GM18507 (cell line): ENCODE results near the gene TNNT1.

ENCODE experiments used
- DNase-seq: peaks from one replicate; pipeline ENCODE4 v3.0.0; 2011; ENCODE audit warnings: low read depth; ENCODE audit not compliant: insufficient read length; ENCODE audit errors: extremely low spot score
- FAIRE-seq: peaks from 2 replicates; lab custom pipeline; 2011; peaks lifted over from hg19 to GRCh38; lab: Jason Lieb, UNC

The TNNT1 gene

DNA sequence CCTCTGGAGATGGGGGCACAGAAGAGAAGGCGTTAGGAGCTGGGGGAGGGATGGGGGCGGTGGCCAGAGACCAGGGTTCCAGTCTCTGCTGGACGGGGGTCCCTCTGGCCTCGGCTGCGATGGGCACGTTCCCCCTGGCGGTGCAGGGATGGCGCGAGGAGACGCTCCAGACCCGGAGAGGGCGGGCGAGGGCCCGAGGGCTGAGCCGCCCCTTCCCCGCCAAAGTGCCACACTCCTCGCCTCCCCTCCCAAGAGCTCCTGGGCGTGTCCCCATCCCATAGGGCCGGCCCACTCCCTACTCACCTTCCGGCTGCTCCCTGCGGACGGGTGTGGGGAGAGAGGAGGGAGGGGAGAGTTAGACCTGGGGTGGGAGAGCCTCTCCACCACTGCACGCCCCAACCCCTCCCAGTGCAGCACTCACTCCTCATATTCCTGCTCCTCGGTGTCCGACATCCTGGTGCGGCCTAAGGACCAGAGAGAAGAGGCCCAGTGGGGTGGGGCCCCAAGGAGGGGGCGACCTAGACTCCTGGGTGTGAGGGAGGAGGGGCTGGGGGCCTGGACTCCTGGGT lies 2.2 kb downstream of the TNNT1 start:
- DNase-seq (no peak), FAIRE-seq (no peak)

DNA sequence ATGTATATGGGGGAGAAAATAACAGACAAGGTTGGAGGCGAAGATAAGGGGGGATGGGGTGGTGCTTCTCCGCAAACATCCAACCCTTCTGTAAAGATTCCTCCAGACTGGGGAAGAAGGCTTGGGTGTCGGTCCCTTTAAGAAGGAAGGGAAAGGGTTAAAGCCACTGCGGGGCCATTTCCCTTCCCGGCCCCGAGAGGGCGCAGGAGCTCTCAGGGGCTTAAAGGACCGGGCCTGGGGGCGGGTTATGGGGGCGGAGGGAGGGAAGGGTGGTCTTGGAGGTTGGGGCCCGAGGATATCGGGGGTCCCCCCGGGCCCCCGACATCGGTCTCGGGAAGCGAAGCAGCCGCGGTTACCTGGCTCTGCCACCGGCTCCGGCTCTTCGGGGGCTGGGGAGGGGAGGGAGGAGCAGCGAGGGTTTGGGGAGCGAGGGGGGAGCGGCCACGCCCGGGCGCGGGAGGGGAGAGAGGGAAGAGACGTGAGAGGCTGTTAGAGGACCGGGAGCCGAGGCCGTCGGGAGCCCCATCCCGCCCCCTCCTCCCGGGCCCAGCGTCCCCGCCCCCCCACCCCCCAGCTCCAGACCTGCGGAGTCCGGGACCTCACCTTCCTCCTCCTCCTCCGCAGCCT lies 2.8 kb downstream of the TNNT1 start:
- no peak for FAIRE-seq
- DNase-seq: no peak

DNA sequence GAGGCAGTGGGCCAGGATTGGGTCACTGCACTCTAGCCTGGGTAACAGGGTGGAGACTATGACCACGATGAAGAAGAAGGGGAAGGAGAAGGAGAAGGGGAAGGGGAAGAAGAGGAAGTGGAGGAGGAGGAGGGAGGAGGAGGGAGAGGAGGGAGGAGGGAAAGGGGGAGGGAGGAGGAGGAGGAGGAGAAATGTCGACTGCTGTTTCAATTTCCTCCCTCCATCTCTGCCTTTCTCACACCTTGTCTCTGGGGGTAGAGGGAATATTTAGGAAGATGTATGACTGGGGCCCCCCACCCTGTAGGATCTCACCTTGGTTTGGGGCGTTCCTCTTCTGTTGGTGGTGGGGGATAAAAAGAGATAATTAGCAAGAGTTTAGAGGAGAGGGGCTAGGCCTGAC lies 3.8 kb downstream of the TNNT1 start:
- FAIRE-seq: no peak
- DNase-seq: no peak

DNA sequence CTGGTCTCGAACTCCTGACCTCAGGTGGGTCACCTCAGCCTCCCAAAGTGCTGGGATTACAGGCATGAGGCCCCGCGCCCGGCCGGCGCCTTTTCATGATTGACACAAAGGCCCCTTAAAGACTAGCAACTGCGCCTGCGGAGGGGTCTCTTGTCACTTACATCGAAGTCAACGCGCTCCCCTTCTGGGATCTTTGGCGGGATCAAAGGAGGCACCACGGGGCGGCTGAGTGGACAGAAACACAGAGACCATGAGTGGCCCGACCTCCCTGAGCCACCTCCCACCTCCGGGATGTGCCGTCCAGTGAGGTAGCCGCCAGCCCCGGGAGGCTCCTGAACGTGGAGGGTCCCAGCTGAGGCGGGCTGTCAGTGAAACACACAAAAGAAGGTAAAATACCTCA lies 7.3 kb downstream of the TNNT1 start:
- FAIRE-seq (no peak), DNase-seq (no peak)

DNA sequence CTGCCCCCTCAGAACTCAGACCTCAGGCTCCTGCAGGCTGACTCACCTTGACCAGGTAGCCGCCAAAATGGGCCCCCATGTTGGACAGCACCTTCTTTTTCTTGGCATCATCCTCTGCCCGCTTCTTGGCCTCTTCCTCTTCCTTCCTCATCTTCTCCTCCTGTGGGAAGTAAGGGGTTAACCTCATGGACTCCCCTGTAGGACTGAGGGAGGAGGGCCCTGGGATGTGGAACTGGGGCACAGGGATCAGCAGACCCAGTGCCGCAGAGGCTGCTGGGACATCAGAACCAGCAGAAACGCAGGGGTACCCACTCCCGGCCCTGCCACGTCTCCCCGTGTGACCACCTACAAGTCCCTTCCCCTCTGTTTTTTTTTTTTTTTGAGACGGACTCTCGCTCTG lies 11.1 kb downstream of the TNNT1 start:
- FAIRE-seq: no peak
- DNase-seq: no peak

DNA sequence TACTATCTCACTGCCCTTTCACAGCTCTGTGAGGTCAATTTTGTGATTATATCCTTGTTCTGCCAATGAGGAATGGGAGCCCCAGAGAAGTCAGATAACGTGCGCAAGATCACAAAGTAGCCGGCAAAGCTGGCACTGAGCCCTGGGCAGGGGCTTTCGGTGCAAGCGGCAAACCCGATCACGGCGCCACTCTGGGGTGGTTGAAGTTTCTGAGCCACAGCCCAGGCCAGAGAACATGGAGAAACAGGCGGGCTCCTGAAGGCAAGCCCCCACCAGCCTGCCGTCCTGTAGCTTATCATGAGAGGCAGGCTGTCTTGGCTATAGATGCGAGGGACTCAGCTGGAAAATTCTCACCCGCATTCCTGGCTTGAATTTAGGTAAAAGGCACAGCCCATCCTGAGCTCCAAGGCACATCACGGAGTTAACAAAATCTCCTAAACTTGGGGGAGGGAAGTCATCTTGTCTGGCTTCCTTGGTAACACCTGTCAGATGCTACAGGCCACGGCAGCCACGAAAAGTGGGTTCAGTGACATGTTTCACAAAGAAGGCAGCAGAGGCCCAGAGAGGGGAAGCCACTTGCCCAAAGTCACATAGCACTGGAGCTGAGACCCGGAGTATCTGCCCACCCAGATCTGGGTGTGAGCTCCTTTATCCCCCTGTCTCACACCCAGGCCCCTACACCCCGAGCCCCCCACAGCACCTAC lies 12.5 kb downstream of the TNNT1 start:
- no peak for DNase-seq
- FAIRE-seq: no peak

DNA sequence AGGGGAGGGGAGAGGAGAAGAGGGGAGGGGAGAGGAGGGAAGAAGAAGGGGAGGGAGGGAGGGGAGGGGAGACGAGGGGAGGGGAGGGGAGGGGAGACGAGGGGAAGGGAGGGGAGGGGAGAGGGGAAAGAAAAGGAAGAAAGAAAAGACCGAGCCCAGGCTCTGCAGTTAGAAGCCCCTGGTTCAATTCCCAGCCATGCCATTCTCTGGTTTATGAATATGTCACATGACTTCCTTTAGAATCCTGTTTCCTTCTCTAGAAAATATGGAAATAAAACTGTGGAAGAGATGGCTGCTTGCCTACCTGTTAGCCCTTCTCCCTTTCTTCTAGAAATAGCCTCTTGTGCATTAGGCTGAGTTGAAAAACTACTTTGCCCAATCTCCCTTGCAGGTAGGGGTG lies 14.3 kb downstream of the TNNT1 start:
- DNase-seq (no peak), FAIRE-seq (no peak)

DNA sequence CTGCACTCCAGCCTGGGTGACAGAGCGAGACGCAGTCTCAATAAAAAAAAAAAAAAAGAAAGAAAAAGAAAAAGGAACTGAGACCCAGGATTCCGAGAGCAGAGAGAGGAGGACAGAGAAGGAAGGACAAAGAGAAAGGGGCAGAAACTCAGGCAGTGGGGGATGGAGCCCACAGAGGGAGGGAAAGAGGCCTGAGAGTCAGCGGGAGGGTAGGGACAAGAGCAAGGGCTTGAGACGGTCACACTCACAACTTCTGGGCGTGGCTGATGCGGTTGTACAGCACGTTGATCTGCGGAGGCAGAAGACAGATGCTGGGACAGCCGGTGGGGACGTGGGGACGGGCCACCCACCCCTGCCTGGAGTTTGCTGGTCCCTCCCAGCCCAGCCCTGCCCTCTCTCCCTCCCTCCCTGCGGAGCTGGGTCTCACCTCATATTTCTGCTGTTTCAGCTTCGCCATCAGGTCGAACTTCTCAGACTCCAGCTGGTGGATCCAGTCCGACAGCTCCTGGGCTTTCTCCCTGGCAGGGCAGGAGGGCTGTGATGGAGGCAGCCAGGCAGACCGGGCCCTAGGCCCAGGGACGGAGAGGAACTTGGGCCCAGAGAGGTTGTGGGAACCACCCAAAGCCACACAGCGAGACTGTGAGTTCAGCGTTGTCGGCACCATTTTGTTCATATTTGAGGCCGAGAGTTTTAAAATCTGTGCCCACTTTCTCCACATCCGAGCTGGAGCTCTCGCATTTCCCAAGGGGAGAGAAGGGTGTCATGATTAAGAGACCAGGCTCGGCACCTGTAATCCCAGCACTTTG lies 15.2 kb downstream of the TNNT1 start:
- DNase-seq (peak; percentile 45), FAIRE-seq (peak; percentile 71)

DNA sequence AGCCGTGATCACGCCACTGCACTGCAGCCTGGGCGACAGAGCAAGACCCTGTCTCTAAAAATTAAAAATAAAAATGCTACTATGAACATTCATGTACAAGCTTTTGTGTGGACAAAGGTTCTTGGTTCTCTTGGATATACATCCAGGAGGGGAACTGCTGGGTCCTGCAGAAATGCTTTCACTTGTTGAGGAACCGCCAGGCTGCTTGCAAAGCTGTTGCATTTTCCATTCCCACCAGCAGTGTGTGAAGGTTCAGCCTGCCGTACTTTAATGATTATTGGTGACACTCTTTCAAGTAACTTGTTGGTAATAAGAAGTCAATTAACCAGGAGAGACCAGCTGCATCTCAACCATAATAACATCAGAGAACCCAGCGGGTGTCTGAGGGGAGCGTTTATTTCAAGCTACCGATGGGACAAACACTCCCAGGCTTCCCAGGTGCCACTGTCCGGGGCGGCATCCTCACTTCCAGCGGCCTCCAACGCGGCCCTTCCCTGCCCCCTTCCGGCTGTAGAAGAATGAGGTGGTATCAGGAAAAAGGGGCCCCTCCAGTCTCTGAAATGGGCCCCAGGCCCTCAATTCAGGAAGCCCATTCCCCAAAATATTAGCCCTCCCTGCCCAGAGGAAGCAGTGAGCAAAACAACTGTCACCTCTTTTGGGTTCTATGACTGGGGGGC lies 16.4 kb downstream of the TNNT1 start:
- no peak for FAIRE-seq
- no peak for DNase-seq

DNA sequence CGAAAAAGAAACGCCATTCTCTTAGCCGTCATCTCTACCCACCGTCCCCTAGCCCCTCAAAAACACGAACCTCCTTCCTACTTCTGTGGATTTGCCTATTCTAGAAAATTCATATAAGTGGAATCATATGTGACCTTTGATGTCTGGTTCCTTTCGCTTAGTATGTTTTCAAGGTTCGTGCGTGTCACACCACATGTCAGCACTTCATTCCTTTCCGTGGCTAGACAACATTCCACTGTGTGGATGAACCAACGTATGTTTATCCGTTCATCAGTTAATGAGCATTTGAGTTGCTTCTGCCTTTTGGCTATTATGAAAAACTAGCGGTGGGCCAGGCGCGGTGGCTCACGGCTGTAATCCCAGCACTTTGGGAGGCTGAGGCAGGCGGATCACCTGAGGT lies 17.6 kb downstream of the TNNT1 start:
- no peak for FAIRE-seq
- DNase-seq: no peak

DNA sequence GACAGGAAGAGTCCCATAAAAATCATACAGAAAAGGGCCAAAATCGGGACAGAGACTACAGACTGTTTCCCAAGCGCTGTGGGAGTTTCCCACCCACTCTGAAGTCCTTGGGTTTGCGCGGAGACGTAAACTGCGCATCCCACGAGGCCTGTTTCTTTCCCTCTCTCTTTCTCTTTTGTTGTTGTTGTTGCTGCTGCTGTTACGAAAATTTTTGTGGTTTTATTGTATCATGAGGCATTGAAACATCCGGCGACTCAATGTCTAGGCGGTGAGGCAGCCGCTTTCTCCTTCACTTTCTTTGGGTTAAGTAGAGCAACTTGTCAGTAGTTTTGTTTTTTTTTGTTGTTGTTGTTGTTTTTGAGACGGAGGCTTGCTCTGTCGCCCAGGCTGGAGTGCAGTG lies 30.0 kb downstream of the TNNT1 start:
- no peak for DNase-seq

DNA sequence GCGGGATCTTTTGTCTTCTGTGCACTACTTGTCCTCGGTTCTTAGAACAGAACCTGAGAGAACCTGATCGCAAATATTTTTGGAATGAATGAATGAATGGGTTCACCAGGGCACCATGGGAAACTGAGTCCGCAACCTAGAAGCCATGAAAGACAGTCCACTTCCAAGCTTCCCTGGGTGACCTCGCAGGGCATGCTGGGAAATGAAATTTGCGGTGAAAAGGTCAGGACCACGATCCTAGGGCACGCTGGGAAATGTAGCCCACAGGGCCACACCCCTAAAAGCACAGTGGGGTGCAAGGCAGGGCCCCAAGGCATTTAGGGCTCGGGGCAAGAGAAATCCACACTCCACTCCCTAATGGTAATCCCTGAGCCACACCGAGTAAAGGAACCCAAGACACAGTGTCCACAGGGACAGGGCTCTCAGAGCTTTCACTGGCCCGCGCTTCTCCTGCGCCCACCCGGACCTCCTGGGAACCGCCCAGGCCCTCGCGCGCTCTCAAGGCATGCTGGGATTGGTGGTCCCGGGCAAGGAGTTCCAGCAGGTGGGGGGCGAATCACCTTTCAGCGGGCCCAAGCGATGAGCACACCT lies 30.5 kb downstream of the TNNT1 start:
- no peak for DNase-seq
- no peak for FAIRE-seq

More for the DNA sequence above, 30.0 kb downstream of the TNNT1 start:
- FAIRE-seq: no peak

DNA sequence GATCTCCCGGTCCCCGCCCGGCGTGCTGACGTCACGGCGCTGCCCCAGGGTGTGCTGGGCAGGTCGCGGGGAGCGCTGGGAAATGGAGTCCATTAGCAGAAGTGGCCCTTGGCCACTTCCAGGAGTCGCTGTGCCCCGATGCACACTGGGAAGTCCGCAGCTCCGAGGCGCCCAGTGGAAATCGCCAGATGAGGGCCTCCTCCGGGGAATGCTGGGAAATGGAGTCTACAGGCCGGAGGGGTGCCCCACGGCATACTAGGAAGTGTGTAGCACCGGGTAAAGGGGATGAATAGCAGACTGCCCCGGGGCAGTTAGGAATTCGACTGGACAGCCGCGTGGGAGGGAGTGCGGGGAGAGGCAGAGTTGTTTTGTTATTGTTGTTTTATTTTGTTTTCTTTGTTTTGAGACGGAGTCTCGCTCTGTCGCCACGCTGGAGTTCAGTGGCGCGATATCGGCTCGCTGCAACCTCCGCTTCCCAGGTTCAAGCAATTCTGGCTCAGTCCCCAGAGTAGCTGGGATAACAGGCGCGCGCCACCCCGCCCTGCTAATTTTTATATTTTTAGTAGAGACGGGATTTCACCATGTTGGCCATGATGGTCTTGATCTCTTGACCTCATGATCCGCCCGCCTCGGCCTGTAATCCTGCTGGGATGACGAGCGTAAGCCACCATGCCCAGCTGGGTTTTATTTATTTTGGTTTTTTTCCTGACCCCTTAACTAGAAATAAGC lies 31.2 kb downstream of the TNNT1 start:
- peak; percentile 100 for DNase-seq
- peak; percentile 98 for FAIRE-seq

DNA sequence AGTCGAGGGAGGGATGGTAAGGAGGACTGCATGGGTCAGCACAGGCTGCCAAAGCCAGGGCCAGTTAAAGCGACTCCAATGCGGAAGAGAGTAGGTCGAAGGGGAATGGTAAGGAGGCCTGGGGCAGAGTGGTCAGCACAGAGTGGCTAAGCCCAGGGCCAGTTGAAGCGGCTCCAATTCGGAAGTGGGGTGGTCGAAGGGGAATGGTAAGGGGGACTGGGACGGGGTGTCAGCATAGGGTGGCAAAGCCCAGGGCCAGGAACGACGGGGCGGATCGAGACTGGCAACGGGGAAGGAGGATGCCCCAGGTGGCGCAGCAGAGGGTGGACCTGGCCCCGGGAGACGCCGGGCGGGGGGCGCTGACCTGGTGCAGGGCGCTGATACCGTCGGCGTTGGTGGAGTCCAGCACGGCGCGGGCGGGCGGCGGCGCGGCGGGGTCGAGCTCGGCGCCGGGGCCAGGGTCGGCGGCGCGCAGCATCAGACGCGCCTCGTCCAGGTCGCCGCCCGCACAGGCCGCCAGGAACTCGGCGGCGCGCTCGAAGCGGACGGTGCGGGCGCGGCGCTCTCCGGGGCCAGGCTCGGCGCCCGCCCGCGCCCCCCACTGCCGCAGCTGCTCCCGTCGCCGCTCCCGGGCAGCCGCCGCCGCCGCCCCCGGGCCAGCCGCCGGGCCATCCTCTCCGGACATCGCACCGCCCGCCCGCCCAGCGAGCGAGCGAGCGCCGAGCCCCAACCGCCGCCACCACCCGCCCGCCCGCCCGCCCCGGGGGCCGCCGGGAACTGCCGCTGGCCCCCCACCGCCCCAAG lies 31.9 kb downstream of the TNNT1 start, which contains the start of gene PPP1R12C:
Gene PPP1R12C (minus strand): TSS at position 779 of the 804 bp plus-strand sequence. CDS start 94 bp downstream, at position 685.
- FAIRE-seq (no peak), DNase-seq (no peak)

DNA sequence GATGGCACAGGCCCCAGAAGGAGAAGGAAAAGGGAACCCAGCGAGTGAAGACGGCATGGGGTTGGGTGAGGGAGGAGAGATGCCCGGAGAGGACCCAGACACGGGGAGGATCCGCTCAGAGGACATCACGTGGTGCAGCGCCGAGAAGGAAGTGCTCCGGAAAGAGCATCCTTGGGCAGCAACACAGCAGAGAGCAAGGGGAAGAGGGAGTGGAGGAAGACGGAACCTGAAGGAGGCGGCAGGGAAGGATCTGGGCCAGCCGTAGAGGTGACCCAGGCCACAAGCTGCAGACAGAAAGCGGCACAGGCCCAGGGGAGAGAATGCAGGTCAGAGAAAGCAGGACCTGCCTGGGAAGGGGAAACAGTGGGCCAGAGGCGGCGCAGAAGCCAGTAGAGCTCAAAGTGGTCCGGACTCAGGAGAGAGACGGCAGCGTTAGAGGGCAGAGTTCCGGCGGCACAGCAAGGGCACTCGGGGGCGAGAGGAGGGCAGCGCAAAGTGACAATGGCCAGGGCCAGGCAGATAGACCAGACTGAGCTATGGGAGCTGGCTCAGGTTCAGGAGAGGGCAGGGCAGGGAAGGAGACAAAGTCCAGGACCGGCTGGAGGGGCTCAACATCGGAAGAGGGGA lies 32.7 kb downstream of the TNNT1 start:
- FAIRE-seq (peak; percentile 86), DNase-seq (peak; percentile 62)

DNA sequence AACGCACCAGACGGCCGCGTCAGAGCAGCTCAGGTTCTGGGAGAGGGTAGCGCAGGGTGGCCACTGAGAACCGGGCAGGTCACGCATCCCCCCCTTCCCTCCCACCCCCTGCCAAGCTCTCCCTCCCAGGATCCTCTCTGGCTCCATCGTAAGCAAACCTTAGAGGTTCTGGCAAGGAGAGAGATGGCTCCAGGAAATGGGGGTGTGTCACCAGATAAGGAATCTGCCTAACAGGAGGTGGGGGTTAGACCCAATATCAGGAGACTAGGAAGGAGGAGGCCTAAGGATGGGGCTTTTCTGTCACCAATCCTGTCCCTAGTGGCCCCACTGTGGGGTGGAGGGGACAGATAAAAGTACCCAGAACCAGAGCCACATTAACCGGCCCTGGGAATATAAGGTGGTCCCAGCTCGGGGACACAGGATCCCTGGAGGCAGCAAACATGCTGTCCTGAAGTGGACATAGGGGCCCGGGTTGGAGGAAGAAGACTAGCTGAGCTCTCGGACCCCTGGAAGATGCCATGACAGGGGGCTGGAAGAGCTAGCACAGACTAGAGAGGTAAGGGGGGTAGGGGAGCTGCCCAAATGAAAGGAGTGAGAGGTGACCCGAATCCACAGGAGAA lies 33.5 kb downstream of the TNNT1 start:
- DNase-seq: no peak
- no peak for FAIRE-seq

DNA sequence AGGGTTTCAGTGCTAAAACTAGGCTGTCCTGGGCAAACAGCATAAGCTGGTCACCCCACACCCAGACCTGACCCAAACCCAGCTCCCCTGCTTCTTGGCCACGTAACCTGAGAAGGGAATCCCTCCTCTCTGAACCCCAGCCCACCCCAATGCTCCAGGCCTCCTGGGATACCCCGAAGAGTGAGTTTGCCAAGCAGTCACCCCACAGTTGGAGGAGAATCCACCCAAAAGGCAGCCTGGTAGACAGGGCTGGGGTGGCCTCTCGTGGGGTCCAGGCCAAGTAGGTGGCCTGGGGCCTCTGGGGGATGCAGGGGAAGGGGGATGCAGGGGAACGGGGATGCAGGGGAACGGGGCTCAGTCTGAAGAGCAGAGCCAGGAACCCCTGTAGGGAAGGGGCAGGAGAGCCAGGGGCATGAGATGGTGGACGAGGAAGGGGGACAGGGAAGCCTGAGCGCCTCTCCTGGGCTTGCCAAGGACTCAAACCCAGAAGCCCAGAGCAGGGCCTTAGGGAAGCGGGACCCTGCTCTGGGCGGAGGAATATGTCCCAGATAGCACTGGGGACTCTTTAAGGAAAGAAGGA lies 34.4 kb downstream of the TNNT1 start:
- FAIRE-seq: no peak
- no peak for DNase-seq
